Esophagus muscularis mucosa (tissue), 4 donors: ENCODE data around the gene SPACA5. TPM values are rescaled to one million over a fixed set of nuclear protein-coding genes. Genes with fewer than 3 reads are reported as not detected.
"Not testable (repeated sequence)": the region's sequence is repeated elsewhere in the genome, so short reads cannot be mapped to it uniquely, and the experiment has no call there.

Experiments used
- DNase-seq: peaks from one replicate; pipeline ENCODE4 v3.0.0-alpha.2; 2017; ENCODE audit errors: extremely low spot score
- H3K27ac ChIP-seq, 4 donors: fragments of 200-600 bp; sonication (generic); replicated peaks in 1 of 4; 1 replicate in 3 of 4; 2 replicates in 1 of 4; pipeline ENCODE4 v1.5.1; 2016 to 2019; ENCODE audit warnings: mild to moderate bottlenecking in 1 of 4
- H3K27me3 ChIP-seq, 4 donors: fragments of 200-600 bp; sonication (generic); one replicate each; pipeline versions ENCODE4 v1.5.1 to v1.6.0; 2016 to 2019
- H3K36me3 ChIP-seq, 4 donors: fragments of 200-600 bp; sonication (generic); one replicate each; pipeline ENCODE4 v1.5.1; 2016 to 2019
- H3K4me1 ChIP-seq, 4 donors: fragments of 200-600 bp; sonication (generic); one replicate each; pipeline ENCODE4 v1.5.1; 2016 to 2019
- H3K4me3 ChIP-seq, 4 donors: fragments of 200-600 bp; sonication (generic); 1 replicate in 2 of 4; 2 replicates in 2 of 4; pipeline ENCODE4 v1.5.1; 2016 to 2019; ENCODE audit warnings: mild to moderate bottlenecking in 4 of 4, moderate library complexity in 1 of 4
- H3K9me3 ChIP-seq, 4 donors: fragments of 200-600 bp; sonication (generic); 1 replicate in 3 of 4; 2 replicates in 1 of 4; pipeline ENCODE4 v1.5.1; 2016 to 2019
- EP300 ChIP-seq: sonication (generic); formaldehyde crosslinking; IDR thresholded peaks from one replicate; pipeline ENCODE4 v1.6.1; 2017; ENCODE audit warnings: antibody characterized with exemption
- POLR2A ChIP-seq: fragments of 450-650 bp; IDR thresholded peaks from one replicate; pipeline ENCODE4 v1.6.1; 2017; ENCODE audit warnings: antibody characterized with exemption, moderate library complexity, mild to moderate bottlenecking, low read depth
- POLR2AphosphoS5 ChIP-seq, 2 donors: sonication (generic); formaldehyde crosslinking; IDR thresholded peaks; one replicate each; pipeline ENCODE4 v1.6.1; 2017; ENCODE audit warnings: antibody characterized with exemption in 2 of 2
- WGBS: methylation state at CpG from one replicate; pipeline ENCODE4 v1.1.5; 2018; 5-methylcytosine and 5-hydroxymethylcytosine counted together
- intact Hi-C: fragments of 100-400 bp; cut with DNase I; formaldehyde crosslinking; loops from one replicate; pipeline ENCODE4 v1.15.1; 2023
- total RNA-seq, 4 donors: library from RNA; depleted of rRNA; stranded (reverse); fragments of >200 nt; gene quantifications; one replicate each; pipeline versions ENCODE4 v1.1.0 to v1.2.1, GENCODE V29; 2016
- TF ChIP-seq, protein P1 (sequence below), 3 experiments: fragments of 200-600 bp in 2 of 3; fragments of 450-650 bp in 1 of 3; sonication (generic) in 2 of 3; IDR thresholded peaks; one replicate each; pipeline ENCODE4 v1.5.1; 2017 to 2019; ENCODE audit warnings: antibody characterized with exemption in 3 of 3, mild to moderate bottlenecking in 2 of 3, moderate library complexity in 1 of 3

SPACA5 gene
- total RNA-seq, 4 donors from 2014 or later: not detected

DNA sequence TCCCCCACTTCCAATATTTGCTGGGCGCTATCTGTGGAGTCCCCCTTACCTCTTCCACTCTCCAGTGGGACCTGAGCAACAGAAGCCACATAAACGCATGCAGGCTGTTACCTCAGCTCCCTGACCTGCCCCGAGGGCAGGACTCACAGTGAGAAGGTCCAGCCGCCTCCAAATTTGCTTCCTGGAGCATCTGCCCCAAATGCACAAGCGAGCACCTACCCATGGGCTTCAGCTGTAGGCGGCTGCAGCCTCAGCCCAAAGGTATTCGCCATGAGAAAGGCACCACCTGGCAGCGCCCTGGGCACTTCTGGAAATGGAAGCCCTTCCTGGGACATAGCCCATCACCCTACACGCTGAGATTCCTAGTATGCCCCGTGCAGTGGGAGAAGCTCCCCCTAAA, 23.4 kb downstream of the SPACA5 start:
- no peak for TF ChIP-seq POLR2A
- no peak for TF ChIP-seq EP300
- no peak for TF ChIP-seq POLR2AphosphoS5 (IDR thresholded peaks at IDR 0.05)
- TF ChIP-seq, protein P1, sequence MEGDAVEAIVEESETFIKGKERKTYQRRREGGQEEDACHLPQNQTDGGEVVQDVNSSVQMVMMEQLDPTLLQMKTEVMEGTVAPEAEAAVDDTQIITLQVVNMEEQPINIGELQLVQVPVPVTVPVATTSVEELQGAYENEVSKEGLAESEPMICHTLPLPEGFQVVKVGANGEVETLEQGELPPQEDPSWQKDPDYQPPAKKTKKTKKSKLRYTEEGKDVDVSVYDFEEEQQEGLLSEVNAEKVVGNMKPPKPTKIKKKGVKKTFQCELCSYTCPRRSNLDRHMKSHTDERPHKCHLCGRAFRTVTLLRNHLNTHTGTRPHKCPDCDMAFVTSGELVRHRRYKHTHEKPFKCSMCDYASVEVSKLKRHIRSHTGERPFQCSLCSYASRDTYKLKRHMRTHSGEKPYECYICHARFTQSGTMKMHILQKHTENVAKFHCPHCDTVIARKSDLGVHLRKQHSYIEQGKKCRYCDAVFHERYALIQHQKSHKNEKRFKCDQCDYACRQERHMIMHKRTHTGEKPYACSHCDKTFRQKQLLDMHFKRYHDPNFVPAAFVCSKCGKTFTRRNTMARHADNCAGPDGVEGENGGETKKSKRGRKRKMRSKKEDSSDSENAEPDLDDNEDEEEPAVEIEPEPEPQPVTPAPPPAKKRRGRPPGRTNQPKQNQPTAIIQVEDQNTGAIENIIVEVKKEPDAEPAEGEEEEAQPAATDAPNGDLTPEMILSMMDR (IDR thresholded peaks at IDR 0.05): no peak
- Histone ChIP-seq H3K9me3 (no peaks in the 10 kb centered on the region), H3K36me3 (peaks cover 0 to 3% (median 0%) of the 10 kb centered on the region in 4 donors), H3K4me3 (no peak overlapping the region), H3K27me3 (no peaks in the 10 kb centered on the region), H3K27ac (no peak overlapping the region), H3K4me1 (peaks cover 0 to 12% (median 10%) of the 10 kb centered on the region in 4 donors)
- no peak for DNase-seq
- intact Hi-C loops: no loop called here
- 85% methylated on average over 5 of the region's 10 CpGs for WGBS

DNA sequence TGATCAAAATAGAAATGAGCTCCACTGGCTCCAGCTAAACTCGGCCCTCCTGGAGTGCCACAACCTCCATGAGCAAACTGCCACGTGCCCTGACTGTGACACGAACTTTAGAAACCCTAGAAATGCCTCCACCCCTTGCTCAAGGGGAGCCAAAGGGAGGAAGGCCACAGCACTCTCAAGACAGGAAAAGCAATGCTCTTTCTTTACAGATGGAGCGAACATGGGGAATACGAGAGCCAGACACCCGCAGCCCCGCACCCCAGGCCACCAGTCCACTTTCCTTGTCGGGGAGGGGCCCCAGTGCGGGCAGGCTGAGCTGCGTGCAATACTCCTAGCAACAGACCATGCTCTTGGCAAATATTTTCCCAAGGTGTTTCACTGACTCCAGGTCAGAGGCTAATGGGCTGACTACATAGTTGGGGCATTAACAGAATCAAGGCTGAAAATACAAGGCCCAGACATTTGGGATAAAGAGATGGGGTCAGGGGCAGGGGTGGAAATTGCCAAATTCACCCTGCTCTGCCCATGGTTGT, 23.9 kb downstream of the SPACA5 start:
- H3K36me3 ChIP-seq, intact Hi-C loops, H3K4me1 ChIP-seq, H3K9me3 ChIP-seq, H3K27me3 ChIP-seq, H3K27ac ChIP-seq, H3K4me3 ChIP-seq, DNase-seq: not testable (repeated sequence)
- WGBS: 70% methylated on average over 10 of the region's 10 CpGs

DNA sequence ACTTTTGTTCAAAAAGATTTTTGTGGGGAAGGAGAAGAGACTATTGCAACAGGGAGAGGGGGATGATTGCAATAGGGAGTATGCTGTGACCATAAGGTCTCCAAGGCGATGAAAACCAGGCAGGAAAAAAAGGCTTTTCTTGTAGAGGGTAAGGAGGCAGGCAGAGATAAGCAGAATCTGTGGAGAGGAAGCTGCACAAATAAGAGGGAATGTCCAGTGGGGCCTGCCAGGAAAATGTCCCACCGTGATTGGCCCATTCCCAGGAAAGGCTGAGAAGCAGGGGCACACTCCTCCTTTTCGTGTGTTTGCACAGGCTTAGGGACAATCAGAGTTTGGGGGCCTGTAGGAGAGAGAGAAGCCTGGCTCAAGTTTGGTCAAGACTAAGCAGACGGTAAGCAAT, 29.1 kb downstream of the SPACA5 start:
- 59% methylated on average over 4 of the region's 4 CpGs for WGBS

DNA sequence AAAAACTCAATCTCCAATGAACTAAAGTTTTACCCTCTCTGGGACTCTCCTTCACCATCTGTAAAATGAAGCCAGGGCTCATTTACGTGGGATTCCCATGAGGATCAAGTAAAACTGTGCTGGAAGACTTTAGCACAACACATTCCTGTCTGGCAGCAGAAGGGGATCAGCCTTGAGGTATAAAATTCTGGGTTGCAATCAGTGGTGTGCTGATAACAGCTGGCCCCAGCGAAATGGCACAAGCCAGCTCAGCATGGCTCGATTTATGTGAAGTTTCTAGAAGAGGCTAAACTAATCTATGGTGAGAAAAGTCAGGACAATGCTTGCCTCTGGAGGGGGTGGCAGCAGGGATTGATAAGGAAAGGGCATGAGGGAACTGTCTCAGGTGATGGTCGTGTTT, 36.3 kb downstream of the SPACA5 start:
- Histone ChIP-seq H3K4me1 (no peaks in the 10 kb centered on the region), H3K36me3 (no peaks in the 10 kb centered on the region), H3K27ac (no peak overlapping the region), H3K27me3 (no peaks in the 10 kb centered on the region), H3K4me3 (no peak overlapping the region), H3K9me3 (no peaks in the 10 kb centered on the region)
- DNase-seq: no peak
- TF ChIP-seq EP300 (no peak), POLR2AphosphoS5 (IDR thresholded peaks at IDR 0.05) (no peak), POLR2A (no peak)
- TF ChIP-seq, protein P1 (IDR thresholded peaks at IDR 0.05): no peak
- intact Hi-C loops: no loop called here
- 68% methylated on average over 4 of the region's 4 CpGs for WGBS

More for the DNA sequence above, 29.1 kb downstream of the SPACA5 start:
- no peaks in the 10 kb centered on the region for H3K27me3 ChIP-seq
- H3K4me1 ChIP-seq: no peaks in the 10 kb centered on the region
- no peak overlapping the region for H3K27ac ChIP-seq
- intact Hi-C loops: no loop called here
- no peaks in the 10 kb centered on the region for H3K36me3 ChIP-seq
- H3K9me3 ChIP-seq: no peaks in the 10 kb centered on the region
- H3K4me3 ChIP-seq: no peak overlapping the region
- TF ChIP-seq EP300 (no peak), POLR2A (no peak), POLR2AphosphoS5 (IDR thresholded peaks at IDR 0.05) (no peak)
- TF ChIP-seq, protein P1 (IDR thresholded peaks at IDR 0.05): no peak
- no peak for DNase-seq

DNA sequence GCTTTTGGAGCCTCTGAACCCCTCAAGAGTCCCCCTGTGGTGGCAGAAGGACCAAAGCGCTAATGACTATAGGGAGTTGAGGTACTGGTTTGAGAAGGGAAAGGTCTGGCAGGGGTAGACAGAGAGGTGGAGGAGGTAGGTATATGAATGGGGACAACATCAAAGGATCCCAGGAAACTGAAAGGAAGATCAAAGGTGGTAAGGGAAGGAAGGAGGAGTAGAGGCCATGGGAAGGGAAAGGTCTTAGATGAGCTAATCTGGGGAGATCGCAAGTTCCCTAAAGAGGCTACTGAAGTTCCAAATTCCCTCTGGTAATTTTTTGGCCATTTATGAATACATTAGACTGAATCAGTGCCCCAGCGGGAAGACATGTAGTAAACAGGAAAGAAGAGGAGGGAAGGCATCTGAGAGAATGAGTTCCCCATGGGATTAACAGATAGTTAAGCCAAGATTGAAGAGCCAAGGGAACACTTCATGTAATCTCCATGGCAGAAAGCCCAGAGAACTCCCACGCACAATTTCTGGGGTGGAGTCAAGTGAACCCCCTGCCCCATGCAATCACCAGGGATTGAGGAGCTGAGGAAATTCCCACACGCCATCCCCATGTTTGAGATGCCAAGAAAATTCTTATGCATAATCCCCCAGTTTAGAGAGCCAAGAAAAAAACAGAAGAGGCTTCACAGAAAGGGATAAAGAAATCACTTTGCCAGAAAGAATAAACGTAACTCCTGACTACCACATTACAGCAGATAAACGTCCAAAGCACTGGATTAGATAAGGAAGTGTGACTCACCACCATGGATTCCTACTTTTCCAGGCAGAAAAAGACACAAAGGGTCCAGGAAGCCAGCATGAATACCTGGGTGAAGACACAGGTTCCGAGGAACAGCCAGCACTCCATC, 38.9 kb downstream of the SPACA5 start:
- H3K27me3 ChIP-seq: no peaks in the 10 kb centered on the region
- no peaks in the 10 kb centered on the region for H3K9me3 ChIP-seq
- WGBS: 51% methylated on average over 8 of the region's 8 CpGs
- H3K4me1 ChIP-seq: no peaks in the 10 kb centered on the region
- DNase-seq: no peak
- H3K27ac ChIP-seq: peak overlapping the region in 2 of 4 donors; percentile 23 to 46
- no peak overlapping the region for H3K4me3 ChIP-seq
- TF ChIP-seq, protein P1 (IDR thresholded peaks at IDR 0.05): no peak
- TF ChIP-seq POLR2AphosphoS5 (IDR thresholded peaks at IDR 0.05): no peak
- no peak for TF ChIP-seq POLR2A
- TF ChIP-seq EP300: no peak
- intact Hi-C loops: no loop called here
- no peaks in the 10 kb centered on the region for H3K36me3 ChIP-seq
